SK-MEL-5 (cell line): ENCODE data around the gene AARSD1. TPM values are rescaled to one million over a fixed set of nuclear protein-coding genes. Genes with fewer than 3 reads are reported as not detected.

Experiments used
- DNase-seq: peaks from one replicate; pipeline ENCODE4 v3.0.0-alpha.2; 2016; ENCODE audit warnings: low read depth, low spot score
- in situ Hi-C: cut with HindIII; loops from 2 replicates; pipeline ENCODE4 v1.10.0; 2016; ENCODE audit warnings: low sequenced_read_pairs, high pct_unique_total_duplicates, low pct_unique_long_range_greater_than_20kb
- small RNA-seq, 2 experiments: library from RNA; depleted of rRNA; stranded (forward); fragments of <200 nt; gene quantifications; one replicate each; pipeline ENCODE3, GENCODE V24; 2014
- total RNA-seq: library from RNA; depleted of rRNA; stranded (reverse); fragments of >200 nt; shearing (Covaris generic); gene quantifications from 2 replicates; pipeline ENCODE4 v1.2.3, GENCODE V29; 2014; rRNA removed

The AARSD1 gene
- total RNA-seq, 1 experiment from 2014 or later = 24.3 TPM

DNA sequence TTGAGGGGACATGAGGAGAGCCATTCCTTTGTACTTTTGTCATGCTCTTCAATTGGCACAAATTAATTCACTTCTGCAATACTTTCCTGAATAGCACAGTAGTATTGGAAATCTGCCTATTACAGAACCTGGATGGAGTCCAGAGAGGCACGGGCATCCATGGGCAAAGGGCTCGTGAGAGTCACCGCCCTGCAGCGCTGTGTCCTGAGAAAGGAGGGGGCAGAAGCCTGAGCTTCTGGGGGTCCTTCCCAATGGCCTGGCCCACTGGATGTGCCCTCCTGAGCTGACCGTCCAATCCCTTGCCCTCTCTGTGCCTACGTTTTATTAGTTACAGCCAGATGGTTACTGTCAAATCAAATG, 60.2 kb downstream of the AARSD1 start:
- in situ Hi-C loops = no loop called here
- DNase-seq = no peak

- DNase-seq = no peak
- in situ Hi-C loops = no loop called here
These were observed 62.6 kb downstream of the AARSD1 start for GRCh38 chr17:42901535-42902229.

Small RNA genes lying within 50 kb of the gene (small RNA-seq; reads per million reads assigned to genes)
- gene AARSD1 = 0.02 to 0.19 reads per million in 2 experiments
- gene RF00561 = 0 reads per million in 2 experiments

Other genes starting within 250 kb of the AARSD1 start
- gene EZH1, start 219.4 kb downstream of the AARSD1 start, total RNA-seq = 14.4 and 15.4 TPM in 2 replicates
- not detected in 2 replicates for gene RAMP2, start 203.2 kb downstream of the AARSD1 start, total RNA-seq
- gene VPS25, start 191.0 kb downstream of the AARSD1 start, total RNA-seq = 125 and 127 TPM in 2 replicates
- 0.21 and 0.53 TPM in 2 replicates for gene WNK4, start 183.8 kb downstream of the AARSD1 start, total RNA-seq
- 123 and 145 TPM in 2 replicates for gene COA3, start 165.8 kb downstream of the AARSD1 start, total RNA-seq
- gene CNTD1, start 165.6 kb downstream of the AARSD1 start, total RNA-seq = 0.05 and 0.37 TPM in 2 replicates
- 149 and 159 TPM in 2 replicates for gene BECN1, start 140.2 kb downstream of the AARSD1 start, total RNA-seq
- 139 and 154 TPM in 2 replicates for gene PSME3, start 131.1 kb downstream of the AARSD1 start, total RNA-seq
- 0.26 and 0.69 TPM in 2 replicates for gene AOC2, start 119.9 kb downstream of the AARSD1 start, total RNA-seq
- gene AOC3, start 113.3 kb downstream of the AARSD1 start, total RNA-seq = 0.26 TPM in 1 of 2 replicates, not detected in the other
- not detected in 2 replicates for gene G6PC1, start 63.7 kb downstream of the AARSD1 start, total RNA-seq
- 0.42 TPM in 1 of 2 replicates, not detected in the other for gene PTGES3L, start 15.6 kb upstream of the AARSD1 start, total RNA-seq
- gene RUNDC1, start 16.1 kb upstream of the AARSD1 start, total RNA-seq = 6.2 and 7.2 TPM in 2 replicates
- gene RPL27, start 34.0 kb upstream of the AARSD1 start, total RNA-seq = 2,384 and 3,000 TPM in 2 replicates
- gene IFI35, start 42.3 kb upstream of the AARSD1 start, total RNA-seq = 55.8 and 63.1 TPM in 2 replicates
- gene VAT1, start 57.9 kb upstream of the AARSD1 start, total RNA-seq = 315 and 329 TPM in 2 replicates
- gene RND2, start 60.8 kb upstream of the AARSD1 start, total RNA-seq = not detected in 2 replicates
- 45.9 and 51.5 TPM in 2 replicates for gene BRCA1, start 160.9 kb upstream of the AARSD1 start, total RNA-seq
- 88.6 and 95.0 TPM in 2 replicates for gene NBR1, start 206.8 kb upstream of the AARSD1 start, total RNA-seq
- 1.2 and 1.3 TPM in 2 replicates for gene TMEM106A, start 247.4 kb upstream of the AARSD1 start, total RNA-seq